Mucosa of descending colon (tissue), 3 donors: ENCODE measurements around the gene DSCAML1. TPM values are rescaled to one million over a fixed set of nuclear protein-coding genes. Genes with fewer than 3 reads are reported as not detected.

Experiments used
- ATAC-seq: fragments of 200-7000 bp; cut with Tn5 transposase; one replicate; pipeline ENCODE4 v1.9.1; 2020; ENCODE audit warnings: mild to moderate bottlenecking, moderate library complexity
- DNase-seq, 3 donors: peaks; one replicate each; pipeline ENCODE4 v3.0.0-alpha.2; 2020
- H3K36me3 ChIP-seq: fragments of 200-600 bp; one replicate; pipeline ENCODE4 v1.8.0; 2021; ENCODE audit warnings: low read depth, mild to moderate bottlenecking
- H3K4me1 ChIP-seq: fragments of 200-600 bp; one replicate; pipeline ENCODE4 v1.8.0; 2021; ENCODE audit warnings: low read depth, mild to moderate bottlenecking
- H3K4me3 ChIP-seq: fragments of 200-600 bp; one replicate; pipeline ENCODE4 v1.8.0; 2021; ENCODE audit warnings: mild to moderate bottlenecking
- H3K9me3 ChIP-seq: fragments of 200-600 bp; one replicate; pipeline ENCODE4 v1.8.0; 2021; ENCODE audit warnings: mild to moderate bottlenecking
- intact Hi-C, 2 donors: fragments of 100-400 bp; cut with DNase I in 1 of 2; cut with micrococcal nuclease in 1 of 2; formaldehyde crosslinking; loops; one replicate each; pipeline versions ENCODE4 v1.11.0 to v1.11.1; 2022; cut with DNase I, micrococcal nuclease
- total RNA-seq, 3 donors: library from RNA; stranded (reverse); fragmentation: NEBNext Ultra II Directional in 2 of 3; extraction: Animal tissue kit (Norgen Biotek cat#: 25700) in 2 of 3; gene quantifications; one replicate each; pipeline versions ENCODE4 v1.2.1 to v1.2.4, GENCODE V29; 2021 to 2023
- TF ChIP-seq, protein P1 (sequence below): fragments of 200-600 bp; IDR thresholded peaks from one replicate; pipeline ENCODE4 v1.8.0; 2022; ENCODE audit warnings: antibody characterized with exemption, mild to moderate bottlenecking
- donor health status: DM: no; HTN: no; CAD: no; lungs with moderate emphysema.
- donor health status: DM: no; HTN: no; CAD: no.
- donor health status: DM: no; HTN: yes; CAD: no.

The DSCAML1 gene
- total RNA-seq, 3 donors from 2014 or later = 5.0 to 5.5 (median 5.3) TPM

DNA sequence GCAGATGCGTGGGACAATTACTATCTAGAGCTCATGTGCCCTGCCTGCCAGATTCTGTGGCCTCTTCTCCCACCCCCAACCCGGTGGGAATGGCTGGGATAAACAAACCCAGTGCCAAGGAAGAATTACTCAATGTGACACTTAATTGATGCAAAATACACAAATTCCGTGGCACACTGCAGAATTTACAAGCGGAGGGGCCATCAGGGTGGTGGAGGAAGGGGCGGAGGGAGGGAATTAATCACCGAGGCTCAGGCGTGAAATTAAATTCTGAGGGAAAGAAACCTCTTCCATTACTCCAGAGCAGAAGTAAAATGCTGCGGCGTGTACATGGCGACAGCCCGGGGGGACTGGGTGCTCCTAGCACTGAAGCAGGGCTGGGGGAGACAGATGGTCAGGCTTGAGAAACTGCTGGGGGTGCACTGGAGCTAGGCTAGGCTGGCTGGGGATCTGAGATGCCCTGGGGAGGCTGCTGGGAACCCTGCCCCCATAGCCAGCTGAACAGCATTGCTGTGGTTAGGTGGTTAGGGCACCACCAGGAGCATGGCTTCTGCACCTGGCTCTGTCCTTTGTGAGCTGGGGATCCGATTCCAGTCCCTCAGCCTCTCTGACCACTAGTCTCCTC lies 268.8 kb downstream of the DSCAML1 start:
- DNase-seq (no peak), ATAC-seq (no peak)
- Histone ChIP-seq H3K4me3 (no peak overlapping the region), H3K4me1 (no peaks in the 10 kb centered on the region), H3K9me3 (no peaks in the 10 kb centered on the region), H3K36me3 (no peaks in the 10 kb centered on the region)
- TF ChIP-seq, protein P1, sequence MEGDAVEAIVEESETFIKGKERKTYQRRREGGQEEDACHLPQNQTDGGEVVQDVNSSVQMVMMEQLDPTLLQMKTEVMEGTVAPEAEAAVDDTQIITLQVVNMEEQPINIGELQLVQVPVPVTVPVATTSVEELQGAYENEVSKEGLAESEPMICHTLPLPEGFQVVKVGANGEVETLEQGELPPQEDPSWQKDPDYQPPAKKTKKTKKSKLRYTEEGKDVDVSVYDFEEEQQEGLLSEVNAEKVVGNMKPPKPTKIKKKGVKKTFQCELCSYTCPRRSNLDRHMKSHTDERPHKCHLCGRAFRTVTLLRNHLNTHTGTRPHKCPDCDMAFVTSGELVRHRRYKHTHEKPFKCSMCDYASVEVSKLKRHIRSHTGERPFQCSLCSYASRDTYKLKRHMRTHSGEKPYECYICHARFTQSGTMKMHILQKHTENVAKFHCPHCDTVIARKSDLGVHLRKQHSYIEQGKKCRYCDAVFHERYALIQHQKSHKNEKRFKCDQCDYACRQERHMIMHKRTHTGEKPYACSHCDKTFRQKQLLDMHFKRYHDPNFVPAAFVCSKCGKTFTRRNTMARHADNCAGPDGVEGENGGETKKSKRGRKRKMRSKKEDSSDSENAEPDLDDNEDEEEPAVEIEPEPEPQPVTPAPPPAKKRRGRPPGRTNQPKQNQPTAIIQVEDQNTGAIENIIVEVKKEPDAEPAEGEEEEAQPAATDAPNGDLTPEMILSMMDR = no peak
- intact Hi-C loops = no loop called here

DNA sequence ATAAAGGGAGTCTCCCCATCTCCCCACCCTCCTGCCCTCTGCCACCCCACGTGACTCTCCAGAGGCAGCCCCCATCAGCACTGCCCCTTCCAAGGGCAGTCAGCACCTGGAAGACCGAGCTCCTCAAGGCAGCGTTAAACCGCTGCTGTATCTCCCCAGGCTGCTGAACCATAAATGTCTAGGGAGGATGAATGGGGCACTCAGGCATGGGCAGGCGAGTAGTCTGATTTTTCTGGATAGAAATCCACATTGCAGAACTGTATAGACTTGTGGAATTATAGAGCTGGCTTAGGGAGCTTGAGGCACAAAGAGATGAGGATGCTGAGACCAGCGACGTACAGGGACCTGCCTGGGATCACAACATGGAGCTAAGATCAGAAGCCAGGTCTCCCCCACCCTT lies 269.7 kb downstream of the DSCAML1 start:
- intact Hi-C loops = no loop called here
- ATAC-seq (no peak), DNase-seq (no peak)
- H3K36me3 ChIP-seq = no peaks in the 10 kb centered on the region
- TF ChIP-seq, protein P1 = no peak
- H3K9me3 ChIP-seq = no peaks in the 10 kb centered on the region
- H3K4me3 ChIP-seq = no peak overlapping the region
- H3K4me1 ChIP-seq = no peaks in the 10 kb centered on the region

DNA sequence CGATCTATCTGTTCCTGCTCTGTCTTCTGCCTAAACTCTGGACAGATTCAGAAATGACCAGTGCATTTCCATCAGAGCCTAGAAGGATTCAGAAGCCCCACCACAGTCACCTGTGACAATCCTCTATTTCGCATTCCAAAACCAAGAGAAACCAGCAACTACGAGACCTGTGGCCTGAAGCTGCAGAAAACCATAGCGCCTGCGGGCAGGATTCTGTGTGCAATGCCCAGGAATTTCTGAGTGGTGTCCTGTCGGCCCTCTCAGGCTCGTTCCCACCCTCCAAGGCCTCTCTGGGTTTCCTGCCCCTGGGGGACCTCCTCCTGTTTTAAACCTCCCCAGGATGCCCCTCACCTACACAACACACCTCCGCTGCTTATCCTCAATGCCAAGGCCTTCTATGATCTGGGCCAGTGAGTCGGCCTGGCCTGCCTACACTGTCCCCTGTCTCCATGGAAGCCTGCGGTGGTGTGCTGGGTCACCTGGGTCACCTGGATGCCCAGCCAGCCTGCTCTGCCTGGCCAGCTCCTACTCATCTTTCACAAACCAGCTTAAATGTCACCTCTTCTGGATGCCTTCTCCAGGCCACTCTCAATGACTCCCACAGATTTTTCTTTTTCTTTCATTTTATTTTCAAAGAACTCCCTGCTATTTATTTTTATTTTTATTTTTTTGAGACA lies 271.0 kb downstream of the DSCAML1 start:
- intact Hi-C loops = no loop called here
- no peak overlapping the region for H3K4me3 ChIP-seq
- ATAC-seq (no peak), DNase-seq (no peak)
- TF ChIP-seq, protein P1 = no peak
- no peaks in the 10 kb centered on the region for H3K4me1 ChIP-seq
- no peaks in the 10 kb centered on the region for H3K36me3 ChIP-seq
- no peaks in the 10 kb centered on the region for H3K9me3 ChIP-seq

DNA sequence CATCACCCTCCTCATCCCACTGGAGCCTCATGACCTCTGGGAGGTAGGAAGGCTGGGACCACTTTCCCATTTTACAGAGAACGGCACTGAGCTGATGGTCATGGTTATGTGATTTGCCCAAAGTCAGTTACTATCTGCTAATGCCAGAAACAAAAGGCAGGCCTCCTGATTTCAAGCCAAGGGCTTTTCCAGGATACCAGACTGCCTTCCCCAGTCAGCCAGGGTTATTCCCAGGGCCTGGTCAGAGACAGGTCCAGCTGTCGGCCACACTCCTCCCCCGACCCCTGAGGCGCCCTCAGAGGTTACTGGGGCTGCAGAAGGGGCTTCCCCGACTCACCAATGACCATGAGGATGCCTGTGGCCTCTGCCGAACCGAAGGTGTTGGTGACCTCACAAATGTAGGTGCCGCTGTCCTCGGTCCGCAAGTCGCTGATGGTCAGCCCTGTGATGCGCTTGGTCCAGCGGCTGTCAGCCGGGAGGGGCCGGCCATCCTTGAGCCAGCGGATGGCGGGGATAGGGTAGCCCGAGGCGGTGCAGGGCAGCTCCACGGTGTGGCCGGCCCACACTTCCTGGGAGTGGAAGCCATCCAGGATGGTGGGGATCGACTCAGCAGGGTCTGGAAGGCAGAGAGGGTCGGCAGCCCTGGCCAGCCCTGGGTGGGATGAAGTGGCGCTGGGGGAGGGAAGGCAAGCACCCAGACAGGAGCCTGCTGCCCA lies 272.4 kb downstream of the DSCAML1 start:
- TF ChIP-seq, protein P1 = no peak
- intact Hi-C loops = no loop called here
- no peaks in the 10 kb centered on the region for H3K36me3 ChIP-seq
- ATAC-seq (no peak), DNase-seq (no peak)
- H3K4me3 ChIP-seq = no peak overlapping the region
- H3K9me3 ChIP-seq = no peaks in the 10 kb centered on the region
- H3K4me1 ChIP-seq = no peaks in the 10 kb centered on the region

DNA sequence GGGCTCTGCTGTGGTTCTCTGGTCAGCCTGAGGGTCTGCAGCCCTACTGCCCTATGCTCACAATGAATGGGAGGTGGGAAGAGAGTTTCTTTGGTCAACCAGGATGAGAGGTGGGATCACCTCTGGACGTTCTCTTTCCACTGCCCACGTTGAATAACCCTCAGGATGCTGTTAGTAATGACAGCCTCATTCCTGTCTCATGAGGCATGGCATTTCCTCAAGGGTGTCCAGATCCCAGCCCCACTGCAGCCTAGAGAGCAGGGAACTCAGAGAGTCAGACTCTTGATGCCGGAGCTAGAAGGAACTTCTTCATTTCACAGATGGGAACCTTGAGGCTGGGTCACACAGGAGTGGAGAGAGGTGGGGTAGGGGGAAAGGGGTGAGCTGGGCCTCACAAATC lies 273.3 kb downstream of the DSCAML1 start:
- no peak overlapping the region for H3K4me3 ChIP-seq
- no peaks in the 10 kb centered on the region for H3K36me3 ChIP-seq
- no peaks in the 10 kb centered on the region for H3K9me3 ChIP-seq
- intact Hi-C loops = no loop called here
- DNase-seq (no peak), ATAC-seq (no peak)
- H3K4me1 ChIP-seq = peaks cover 3% of the 10 kb centered on the region
- TF ChIP-seq, protein P1 = no peak
